ENCODE data around the gene KRT7. TPM values are rescaled to one million over a fixed set of nuclear protein-coding genes. Genes with fewer than 3 reads are reported as not detected.
A peak's percentile ranks its signal among the peaks of the same experiment; 100 is the strongest.

Gene KRT7
- total RNA-seq, 4 donors from 2014 or later: 2.5 to 248 (median 111) TPM

- ATAC-seq (ENCODE audit: low FRiP score) (no peak), DNase-seq (ENCODE audit: low spot score) (peak; percentile 24)
- TF ChIP-seq, protein P1, sequence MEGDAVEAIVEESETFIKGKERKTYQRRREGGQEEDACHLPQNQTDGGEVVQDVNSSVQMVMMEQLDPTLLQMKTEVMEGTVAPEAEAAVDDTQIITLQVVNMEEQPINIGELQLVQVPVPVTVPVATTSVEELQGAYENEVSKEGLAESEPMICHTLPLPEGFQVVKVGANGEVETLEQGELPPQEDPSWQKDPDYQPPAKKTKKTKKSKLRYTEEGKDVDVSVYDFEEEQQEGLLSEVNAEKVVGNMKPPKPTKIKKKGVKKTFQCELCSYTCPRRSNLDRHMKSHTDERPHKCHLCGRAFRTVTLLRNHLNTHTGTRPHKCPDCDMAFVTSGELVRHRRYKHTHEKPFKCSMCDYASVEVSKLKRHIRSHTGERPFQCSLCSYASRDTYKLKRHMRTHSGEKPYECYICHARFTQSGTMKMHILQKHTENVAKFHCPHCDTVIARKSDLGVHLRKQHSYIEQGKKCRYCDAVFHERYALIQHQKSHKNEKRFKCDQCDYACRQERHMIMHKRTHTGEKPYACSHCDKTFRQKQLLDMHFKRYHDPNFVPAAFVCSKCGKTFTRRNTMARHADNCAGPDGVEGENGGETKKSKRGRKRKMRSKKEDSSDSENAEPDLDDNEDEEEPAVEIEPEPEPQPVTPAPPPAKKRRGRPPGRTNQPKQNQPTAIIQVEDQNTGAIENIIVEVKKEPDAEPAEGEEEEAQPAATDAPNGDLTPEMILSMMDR (IDR thresholded peaks at IDR 0.05): no peak
Observed at GRCh38 chr12:52208424-52209165, 24.4 kb upstream of the KRT7 start.

- ATAC-seq (ENCODE audit: low FRiP score) (no peak), DNase-seq (ENCODE audit: low spot score) (peak; percentile 20)
- TF ChIP-seq, protein P1 (IDR thresholded peaks at IDR 0.05): no peak
Observed at GRCh38 chr12:52209321-52209720, 23.7 kb upstream of the KRT7 start.

DNA sequence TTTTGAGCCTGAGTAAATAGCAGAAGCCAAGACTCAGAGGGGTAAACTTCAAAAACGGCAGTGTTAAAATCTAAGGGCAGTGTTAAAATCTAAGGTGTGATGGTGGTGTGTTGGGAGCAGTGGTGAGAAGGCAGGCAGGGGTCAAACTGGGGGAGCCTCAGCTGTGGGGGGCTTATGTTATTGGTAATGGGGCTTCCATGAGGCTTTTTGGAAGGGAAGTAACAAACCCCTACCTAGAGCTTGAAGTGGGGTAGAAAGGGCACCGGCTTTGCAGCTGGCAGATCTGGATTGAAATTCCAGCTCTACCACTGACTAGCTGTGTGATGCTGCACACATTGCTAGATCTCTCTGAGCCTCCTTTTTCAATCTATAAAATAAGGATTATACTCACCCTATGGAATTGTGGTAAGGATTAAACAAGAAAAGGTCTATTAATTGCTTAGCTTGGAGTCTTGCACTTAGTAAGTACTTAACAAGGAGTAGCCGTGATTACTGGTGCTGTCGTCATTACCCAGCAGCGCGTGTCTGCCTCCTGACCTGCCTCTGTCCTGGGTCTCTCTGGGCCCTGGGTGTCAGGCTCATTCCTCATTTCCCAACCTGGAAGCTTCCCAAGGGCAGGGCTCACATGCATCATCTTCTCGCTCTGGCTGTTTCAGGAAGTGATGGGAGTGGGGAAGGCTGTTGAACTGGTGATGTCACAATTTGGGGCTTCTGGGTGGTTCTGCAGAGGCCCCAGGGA lies 22.7 kb upstream of the KRT7 start:
- peak; percentile 67 for ATAC-seq (ENCODE audit: low FRiP score)
- TF ChIP-seq, protein P1 (IDR thresholded peaks at IDR 0.05): no peak
- peak; percentile 67 for DNase-seq (ENCODE audit: low spot score)

DNA sequence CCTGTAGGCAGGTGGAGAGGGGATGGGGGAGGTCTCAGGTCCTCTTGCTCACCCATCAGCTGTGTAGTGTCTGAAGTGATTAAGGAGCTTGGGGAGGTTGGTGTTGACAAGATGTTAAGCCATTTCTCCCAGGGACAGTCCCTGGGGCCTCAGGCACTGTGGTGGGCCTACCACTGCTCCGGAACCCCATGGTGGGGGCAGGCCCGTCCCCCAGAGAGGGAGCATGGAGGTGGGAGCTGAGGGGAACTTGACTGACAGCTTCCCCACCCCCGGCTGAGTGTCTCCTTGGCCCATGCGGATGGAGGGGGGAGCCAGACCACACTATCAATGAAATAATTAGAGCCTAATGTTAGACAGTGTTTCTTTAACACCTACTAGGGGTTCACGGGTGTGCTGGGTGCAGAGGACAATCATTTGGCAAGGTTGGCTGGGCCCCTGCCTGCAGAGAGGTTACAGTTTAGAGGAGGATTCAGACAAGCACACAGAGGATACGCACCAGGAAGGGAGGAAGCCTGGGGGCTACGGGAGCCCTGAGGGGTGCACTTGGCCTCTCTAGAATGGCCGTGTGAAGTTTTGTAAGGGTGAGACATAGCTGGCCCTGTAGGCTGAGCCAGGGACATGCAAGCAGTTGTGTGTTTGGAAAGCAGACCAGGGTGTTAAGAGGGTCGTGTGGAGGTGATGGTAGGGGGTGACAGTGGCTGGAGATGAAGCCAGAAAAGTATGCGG lies 22.0 kb upstream of the KRT7 start:
- ATAC-seq (ENCODE audit: low FRiP score): no peak
- DNase-seq (ENCODE audit: low spot score): no peak
- TF ChIP-seq, protein P1 (IDR thresholded peaks at IDR 0.05): no peak

GRCh38 chr12:52211716-52212585 lies 21.1 kb upstream of the KRT7 start:
- ATAC-seq (ENCODE audit: low FRiP score) (no peak), DNase-seq (ENCODE audit: low spot score) (no peak)
- TF ChIP-seq, protein P1 (IDR thresholded peaks at IDR 0.05): no peak

Measured in omental fat pad (tissue), 4 donors.